GM12874 (cell line): ENCODE data around the gene OR2G3.

Experiments used
- CTCF ChIP-seq: IDR thresholded peaks from 2 replicates; pipeline ENCODE4 v1.5.1; 2011; ENCODE audit warnings: low read depth, mild to moderate bottlenecking, control low read depth, low read length, moderate library complexity; ENCODE audit not compliant: insufficient read depth

Gene OR2G3

GRCh38 chr1:247578946-247579460 lies 26.4 kb upstream of the OR2G3 start:
- no peak for TF ChIP-seq CTCF

GRCh38 chr1:247588060-247588459 lies 17.3 kb upstream of the OR2G3 start, which contains the start of gene OR2G2:
OR2G2 (plus strand) TSS chr1:247588360; CDS start chr1:247588360, 0 bp downstream.
- no peak for TF ChIP-seq CTCF

- no peak for TF ChIP-seq CTCF
These were observed 8.0 kb downstream of the OR2G3 start for GRCh38 chr1:247613405-247613804.

DNA sequence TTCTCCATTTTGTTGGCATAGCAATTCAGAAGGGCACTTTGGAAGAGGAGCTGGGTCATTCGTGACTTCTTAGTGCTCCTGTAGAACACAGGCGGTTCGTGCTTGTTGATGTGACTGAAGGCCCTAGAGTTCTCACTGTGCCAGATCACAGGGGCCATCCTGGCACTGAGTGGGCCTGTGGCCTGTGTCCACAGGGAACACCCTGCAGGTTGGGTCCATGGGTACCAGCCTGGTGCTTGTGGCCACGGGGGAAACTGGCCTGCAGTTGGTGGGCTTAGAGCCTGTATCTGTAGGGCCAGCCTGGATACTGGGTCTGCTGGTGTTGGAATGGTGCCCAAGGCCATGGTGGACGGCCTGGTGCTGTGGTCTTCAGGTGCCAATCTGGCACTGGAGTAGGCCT lies 9.2 kb downstream of the OR2G3 start:
- no peak for TF ChIP-seq CTCF

DNA sequence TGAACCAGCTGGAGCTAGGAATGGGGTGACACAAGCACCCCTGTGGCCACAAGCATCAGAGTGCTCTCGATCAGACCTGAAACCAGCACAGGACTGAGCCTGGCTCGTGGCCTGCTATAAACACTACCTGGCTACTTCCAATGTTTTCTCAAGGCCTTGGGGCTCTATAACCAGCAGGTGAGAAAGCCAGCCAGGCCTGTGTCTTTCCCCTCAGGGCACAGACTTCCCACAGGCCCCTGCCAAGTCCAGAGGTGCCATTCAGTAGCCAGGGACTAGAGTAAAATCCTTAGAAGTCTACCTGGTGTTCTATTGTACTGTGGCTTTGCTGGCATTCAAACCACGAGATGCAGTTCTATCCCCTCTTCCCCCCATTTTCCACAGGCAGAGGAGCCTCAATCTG lies 22.6 kb downstream of the OR2G3 start:
- TF ChIP-seq CTCF: no peak

DNA sequence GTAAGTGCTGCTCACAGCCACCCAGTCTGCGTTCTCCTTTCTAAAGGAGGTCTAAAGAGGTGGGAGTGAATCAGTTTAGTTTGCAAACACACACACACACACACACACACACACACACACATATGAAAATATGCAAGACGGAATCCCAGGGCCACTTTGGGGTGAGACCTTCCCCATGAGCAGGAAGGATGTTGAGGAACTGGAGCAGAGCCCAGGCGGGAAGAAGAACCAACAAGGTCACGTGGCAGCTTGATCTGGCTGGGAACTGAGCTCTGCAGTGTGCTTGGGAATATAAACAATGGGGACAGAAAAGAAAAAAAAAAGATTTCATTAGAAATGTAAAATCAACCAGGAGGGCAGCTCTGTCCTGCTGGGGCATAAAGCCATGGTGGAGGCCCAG lies 32.6 kb downstream of the OR2G3 start:
- no peak for TF ChIP-seq CTCF

- no peak for TF ChIP-seq CTCF
These were observed 33.4 kb downstream of the OR2G3 start for GRCh38 chr1:247638781-247639180.
